Measurements from ENCODE around the gene C5orf63. TPM values are rescaled to one million over a fixed set of nuclear protein-coding genes. Genes with fewer than 3 reads are reported as not detected.

C5orf63 gene
- total RNA-seq, 1 experiment from 2014 or later: 2.2 TPM

- POLR2A ChIA-PET (ENCODE audit: low non-redundant PET): interaction anchor here (0.7 kb wide), 1 partner anchor 11 kb away, joined by 3 read pairs; no protein-coding TSS in a partner anchor
- TF ChIP-seq EZH2 (IDR thresholded peaks at IDR 0.05; ENCODE audit: borderline replicate concordance, low read depth, low read length, poor library complexity, severe bottlenecking) (no peak), CTCF (conservative IDR thresholded peaks at IDR 0.05; ENCODE audit: low read depth, low read length) (no peak)
- CTCF ChIA-PET: no interaction called here
- H3K27ac ChIP-seq (ENCODE audit: low read depth, low read length, poor library complexity, severe bottlenecking): no peak overlapping the region
- H3K27me3 ChIP-seq (replicated peaks; ENCODE audit: insufficient read depth, low read depth, low read length, poor library complexity): peaks cover 58% of the 10 kb centered on the region
- DNase-seq (ENCODE audit: low spot score): no peak
- H3K36me3 ChIP-seq (ENCODE audit: insufficient read depth, low read length, poor library complexity, severe bottlenecking): no peaks in the 10 kb centered on the region
- H3K4me3 ChIP-seq (ENCODE audit: low read depth, low read length, poor library complexity, severe bottlenecking): no peak overlapping the region
- no peaks in the 10 kb centered on the region for H3K9me3 ChIP-seq (ENCODE audit: low read depth, low read length, poor library complexity, severe bottlenecking)
- BruUV-seq (replicated peaks): no TSS peak
- H3K4me1 ChIP-seq (ENCODE audit: insufficient read depth, low read length, poor library complexity, severe bottlenecking): peaks cover 10% of the 10 kb centered on the region
- intact Hi-C loops (cut with micrococcal nuclease; ENCODE audit: unreplicated experiment): no loop called here
These were observed 44.4 kb downstream of the C5orf63 start for GRCh38 chr5:127028822-127029457.

- no peak overlapping the region for H3K4me3 ChIP-seq (ENCODE audit: low read depth, low read length, poor library complexity, severe bottlenecking)
- BruUV-seq (replicated peaks): no TSS peak
- POLR2A ChIA-PET (ENCODE audit: low non-redundant PET): no interaction called here
These were observed 45.8 kb downstream of the C5orf63 start for GRCh38 chr5:127027539-127027938.

GRCh38 chr5:127026166-127026565 lies 47.1 kb downstream of the C5orf63 start:
- ChIA-PET POLR2A (ENCODE audit: low non-redundant PET) (no interaction called here), CTCF (interaction anchor here (0.6 kb wide), 1 partner anchor 478 kb away, joined by 4 read pairs; no protein-coding TSS in a partner anchor)
- H3K4me3 ChIP-seq (ENCODE audit: low read depth, low read length, poor library complexity, severe bottlenecking): no peak overlapping the region
- TF ChIP-seq CTCF (conservative IDR thresholded peaks at IDR 0.05; ENCODE audit: low read depth, low read length) (no peak), EZH2 (IDR thresholded peaks at IDR 0.05; ENCODE audit: borderline replicate concordance, low read depth, low read length, poor library complexity, severe bottlenecking) (no peak)
- H3K36me3 ChIP-seq (ENCODE audit: insufficient read depth, low read length, poor library complexity, severe bottlenecking): no peaks in the 10 kb centered on the region
- intact Hi-C loops (cut with micrococcal nuclease; ENCODE audit: unreplicated experiment): no loop called here
- no TSS peak for BruUV-seq (replicated peaks)
- no peaks in the 10 kb centered on the region for H3K9me3 ChIP-seq (ENCODE audit: low read depth, low read length, poor library complexity, severe bottlenecking)
- H3K27ac ChIP-seq (ENCODE audit: low read depth, low read length, poor library complexity, severe bottlenecking): no peak overlapping the region
- no peak for DNase-seq (ENCODE audit: low spot score)
- H3K27me3 ChIP-seq (replicated peaks; ENCODE audit: insufficient read depth, low read depth, low read length, poor library complexity): peaks cover 39% of the 10 kb centered on the region
- peaks cover 10% of the 10 kb centered on the region for H3K4me1 ChIP-seq (ENCODE audit: insufficient read depth, low read length, poor library complexity, severe bottlenecking)

More at GRCh38 chr5:127027539-127027938, 45.8 kb downstream of the C5orf63 start:
- Histone ChIP-seq H3K36me3 (ENCODE audit: insufficient read depth, low read length, poor library complexity, severe bottlenecking) (no peaks in the 10 kb centered on the region), H3K9me3 (ENCODE audit: low read depth, low read length, poor library complexity, severe bottlenecking) (no peaks in the 10 kb centered on the region), H3K4me1 (ENCODE audit: insufficient read depth, low read length, poor library complexity, severe bottlenecking) (peaks cover 10% of the 10 kb centered on the region), H3K27me3 (replicated peaks; ENCODE audit: insufficient read depth, low read depth, low read length, poor library complexity) (peaks cover 48% of the 10 kb centered on the region), H3K27ac (ENCODE audit: low read depth, low read length, poor library complexity, severe bottlenecking) (no peak overlapping the region)
- TF ChIP-seq CTCF (conservative IDR thresholded peaks at IDR 0.05; ENCODE audit: low read depth, low read length): no peak
- no peak for TF ChIP-seq EZH2 (IDR thresholded peaks at IDR 0.05; ENCODE audit: borderline replicate concordance, low read depth, low read length, poor library complexity, severe bottlenecking)
- DNase-seq (ENCODE audit: low spot score): no peak
- intact Hi-C loops (cut with micrococcal nuclease; ENCODE audit: unreplicated experiment): no loop called here
- CTCF ChIA-PET: no interaction called here

Data from A673 (cell line).